Measurements from ENCODE around the gene SEMA3G.

The SEMA3G gene

GRCh38 chr3:52428151-52429005 lies 16.5 kb downstream of the SEMA3G start:
- no peaks in the 10 kb centered on the region for H3K36me3 ChIP-seq
- H3K9me3 ChIP-seq = no peaks in the 10 kb centered on the region
- peaks cover 4% of the 10 kb centered on the region for H3K27me3 ChIP-seq
- no peak overlapping the region for H3K4me3 ChIP-seq (ENCODE audit: low read depth in 1 of 2, low read length in 1 of 2)
- no peak overlapping the region for H3K27ac ChIP-seq
- H3K4me1 ChIP-seq (ENCODE audit: control insufficient read depth in 1 of 2, insufficient read depth in 1 of 2, low read depth in 1 of 2, low read length in 1 of 2) = no peaks in the 10 kb centered on the region
- no peak for TF ChIP-seq CTCF (IDR thresholded peaks at IDR 0.05)

- H3K4me1 ChIP-seq (ENCODE audit: control insufficient read depth in 1 of 2, insufficient read depth in 1 of 2, low read depth in 1 of 2, low read length in 1 of 2) = no peaks in the 10 kb centered on the region
- H3K4me3 ChIP-seq (ENCODE audit: low read depth in 1 of 2, low read length in 1 of 2) = no peak overlapping the region
- peaks cover 13% of the 10 kb centered on the region for H3K36me3 ChIP-seq
- TF ChIP-seq CTCF (IDR thresholded peaks at IDR 0.05) = no peak
- H3K27ac ChIP-seq = no peak overlapping the region
- no peaks in the 10 kb centered on the region for H3K27me3 ChIP-seq
- no peaks in the 10 kb centered on the region for H3K9me3 ChIP-seq
Observed at GRCh38 chr3:52423173-52423572, 21.7 kb downstream of the SEMA3G start.

GRCh38 chr3:52422669-52423068 lies 22.2 kb downstream of the SEMA3G start:
- H3K36me3 ChIP-seq = peaks cover 13% of the 10 kb centered on the region
- no peak for TF ChIP-seq CTCF (IDR thresholded peaks at IDR 0.05)
- no peaks in the 10 kb centered on the region for H3K27me3 ChIP-seq
- no peaks in the 10 kb centered on the region for H3K9me3 ChIP-seq
- no peak overlapping the region for H3K4me3 ChIP-seq (ENCODE audit: low read depth in 1 of 2, low read length in 1 of 2)
- H3K27ac ChIP-seq = no peak overlapping the region
- no peaks in the 10 kb centered on the region for H3K4me1 ChIP-seq (ENCODE audit: control insufficient read depth in 1 of 2, insufficient read depth in 1 of 2, low read depth in 1 of 2, low read length in 1 of 2)

- H3K9me3 ChIP-seq = no peaks in the 10 kb centered on the region
Observed at GRCh38 chr3:52420388-52420787, 24.5 kb downstream of the SEMA3G start.

GRCh38 chr3:52415800-52416199 lies 29.1 kb downstream of the SEMA3G start:
- no peaks in the 10 kb centered on the region for H3K27me3 ChIP-seq
- H3K4me3 ChIP-seq (ENCODE audit: low read depth in 1 of 2, low read length in 1 of 2) = no peak overlapping the region
- H3K4me1 ChIP-seq (ENCODE audit: control insufficient read depth in 1 of 2, insufficient read depth in 1 of 2, low read depth in 1 of 2, low read length in 1 of 2) = peaks cover 13 to 17% of the 10 kb centered on the region in 2 experiments
- no peaks in the 10 kb centered on the region for H3K9me3 ChIP-seq
- no peak overlapping the region for H3K27ac ChIP-seq
- H3K36me3 ChIP-seq = peaks cover 7% of the 10 kb centered on the region
- TF ChIP-seq CTCF (IDR thresholded peaks at IDR 0.05) = no peak

More at GRCh38 chr3:52420388-52420787, 24.5 kb downstream of the SEMA3G start:
- Histone ChIP-seq H3K4me3 (ENCODE audit: low read depth in 1 of 2, low read length in 1 of 2) (no peak overlapping the region), H3K4me1 (ENCODE audit: control insufficient read depth in 1 of 2, insufficient read depth in 1 of 2, low read depth in 1 of 2, low read length in 1 of 2) (no peaks in the 10 kb centered on the region), H3K36me3 (peaks cover 13% of the 10 kb centered on the region), H3K27me3 (no peaks in the 10 kb centered on the region), H3K27ac (no peak overlapping the region)
- no peak for TF ChIP-seq CTCF (IDR thresholded peaks at IDR 0.05)
